Esophagus squamous epithelium (tissue), 4 donors: ENCODE measurements around the gene CHCHD10.

Experiments
- POLR2A ChIP-seq, 4 donors: fragments of 450-650 bp; IDR thresholded peaks; one replicate each; pipeline ENCODE4 v1.6.1; 2017; ENCODE audit warnings: antibody characterized with exemption in 4 of 4, mild to moderate bottlenecking in 4 of 4, moderate library complexity in 3 of 4
- TF ChIP-seq, protein P1 (sequence below), 6 experiments: fragments of 450-650 bp in 4 of 6; fragments of 200-600 bp in 2 of 6; sonication (generic) in 2 of 6; IDR thresholded peaks; one replicate each; pipeline ENCODE4 v1.5.1; 2016 to 2019; ENCODE audit warnings: antibody characterized with exemption in 6 of 6, mild to moderate bottlenecking in 4 of 6, moderate library complexity in 4 of 6

- TF ChIP-seq, protein P1, sequence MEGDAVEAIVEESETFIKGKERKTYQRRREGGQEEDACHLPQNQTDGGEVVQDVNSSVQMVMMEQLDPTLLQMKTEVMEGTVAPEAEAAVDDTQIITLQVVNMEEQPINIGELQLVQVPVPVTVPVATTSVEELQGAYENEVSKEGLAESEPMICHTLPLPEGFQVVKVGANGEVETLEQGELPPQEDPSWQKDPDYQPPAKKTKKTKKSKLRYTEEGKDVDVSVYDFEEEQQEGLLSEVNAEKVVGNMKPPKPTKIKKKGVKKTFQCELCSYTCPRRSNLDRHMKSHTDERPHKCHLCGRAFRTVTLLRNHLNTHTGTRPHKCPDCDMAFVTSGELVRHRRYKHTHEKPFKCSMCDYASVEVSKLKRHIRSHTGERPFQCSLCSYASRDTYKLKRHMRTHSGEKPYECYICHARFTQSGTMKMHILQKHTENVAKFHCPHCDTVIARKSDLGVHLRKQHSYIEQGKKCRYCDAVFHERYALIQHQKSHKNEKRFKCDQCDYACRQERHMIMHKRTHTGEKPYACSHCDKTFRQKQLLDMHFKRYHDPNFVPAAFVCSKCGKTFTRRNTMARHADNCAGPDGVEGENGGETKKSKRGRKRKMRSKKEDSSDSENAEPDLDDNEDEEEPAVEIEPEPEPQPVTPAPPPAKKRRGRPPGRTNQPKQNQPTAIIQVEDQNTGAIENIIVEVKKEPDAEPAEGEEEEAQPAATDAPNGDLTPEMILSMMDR (IDR thresholded peaks at IDR 0.05): no peak
- no peak for TF ChIP-seq POLR2A (IDR thresholded peaks at IDR 0.05)
Measured at GRCh38 chr22:23800297-23801237, 32.8 kb upstream of the CHCHD10 start.
